ENCODE data around the gene RILPL1. TPM values are rescaled to one million over a fixed set of nuclear protein-coding genes. Genes with fewer than 3 reads are reported as not detected.

Gene RILPL1
- total and polyA plus RNA-seq, 10 of the 15 experiments (the other 5 are each of a cell fraction or from before 2014, with no cell fraction given) = 0.05 to 0.61 (median 0.25) TPM

GRCh38 chr12:123491481-123491880 lies 42.0 kb downstream of the RILPL1 start:
- intact Hi-C loops (cut with micrococcal nuclease; ENCODE audit: unreplicated experiment) = no loop called here
- Histone ChIP-seq H3K4me1 (ENCODE audit: control insufficient read depth, insufficient read depth, low read length) (no peaks in the 10 kb centered on the region), H3K9ac (ENCODE audit: control insufficient read depth, insufficient read depth, low read length) (no peak overlapping the region), H3K4me2 (ENCODE audit: control insufficient read depth, insufficient read depth) (no peak overlapping the region), H3K27ac (ENCODE audit: control insufficient read depth, insufficient read depth) (no peak overlapping the region), H2AFZ (ENCODE audit: control insufficient read depth, low read depth, low read length) (no peak overlapping the region), H3K27me3 (replicated peaks in 1 of 2; ENCODE audit: control insufficient read depth in 2 of 2, insufficient read depth in 2 of 2, low read length in 1 of 2) (no peaks in the 10 kb centered on the region), H3K79me2 (ENCODE audit: control insufficient read depth, insufficient read depth, low read length) (no peaks in the 10 kb centered on the region), H3K9me3 (replicated peaks; ENCODE audit: control insufficient read depth, insufficient read depth, low read length) (no peaks in the 10 kb centered on the region), H3K4me3 (no peak overlapping the region), H3K36me3 (ENCODE audit: control insufficient read depth in 2 of 2, insufficient read depth in 2 of 2, low read length in 1 of 2) (no peaks in the 10 kb centered on the region), H4K20me1 (ENCODE audit: control insufficient read depth, insufficient read depth) (no peaks in the 10 kb centered on the region)
- DNase-seq (ENCODE audit: low read depth, low spot score) (no peak), FAIRE-seq (no peak), ATAC-seq (no peak)
- ChIA-PET POLR2A (no interaction called here), CTCF (no interaction called here), RAD21 (ENCODE audit: unreplicated experiment) (no interaction called here), SMC1A (ENCODE audit: uncharacterized antibody, unreplicated experiment) (no interaction called here)
- no TSS peak for BruUV-seq (replicated peaks)
- TF ChIP-seq FOXM1 (IDR thresholded peaks at IDR 0.05; ENCODE audit: low read depth, low read length) = no peak
- no peak for TF ChIP-seq NBN (IDR thresholded peaks at IDR 0.05)
- TF ChIP-seq BCL11A (IDR thresholded peaks at IDR 0.05; ENCODE audit: low read depth, low read length) = no peak
- TF ChIP-seq PBX3 (IDR thresholded peaks at IDR 0.05; ENCODE audit: insufficient replicate concordance, low read depth, low read length) = no peak
- no peak for TF ChIP-seq MLLT1 (IDR thresholded peaks at IDR 0.05)
- no peak for TF ChIP-seq ZNF24 (IDR thresholded peaks at IDR 0.05)
- TF ChIP-seq SP1 (IDR thresholded peaks at IDR 0.05; ENCODE audit: low read depth, low read length) = no peak
- TF ChIP-seq POLR2A (IDR thresholded peaks at IDR 0.05; ENCODE audit: low read depth, low read length) = no peak
- WGBS (ENCODE audit: insufficient coverage, insufficient replicate concordance, low lambda C conversion rate, missing lambda C conversion rate) = 76% methylated on average over 13 of the region's 13 CpGs
- in situ Hi-C loops (cut with MboI) = no loop called here

Data from GM12878 (cell line).